Measurements from ENCODE around the gene PCDH1. TPM values are rescaled to one million over a fixed set of nuclear protein-coding genes. Genes with fewer than 3 reads are reported as not detected.

The PCDH1 gene
- total RNA-seq, 1 experiment from 2014 or later = 127 TPM

GRCh38 chr5:141850786-141851185, 27.4 kb downstream of the PCDH1 start:
- Mint-ChIP-seq H3K27ac (peak overlapping the region; percentile 77 to 99 (median 97)), H3K4me3 (peak overlapping the region; percentile 56 to 75), H3K36me3 (ENCODE audit: insufficient read depth in 1 of 3, low read depth in 3 of 3) (peaks cover 19 to 34% (median 31%) of the 10 kb centered on the region in 3 experiments; a peak in 6 of 7 replicates), H3K9me3 (no peaks in the 10 kb centered on the region; a peak in 1 of 5 replicates), H3K4me1 (peaks cover 58 to 69% of the 10 kb centered on the region in 2 experiments), H3K27me3 (ENCODE audit: low read depth) (no peaks in the 10 kb centered on the region)
- Histone ChIP-seq H2BK12ac (ENCODE audit: insufficient read length, low read depth, low read length) (peak overlapping the region; percentile 80), H3K79me1 (ENCODE audit: insufficient read depth, low read depth, low read length, poor library complexity, severe bottlenecking) (no peaks in the 10 kb centered on the region), H3K27me3 (ENCODE audit: insufficient read depth, low read length) (no peaks in the 10 kb centered on the region), H3K14ac (ENCODE audit: insufficient read depth, low read length) (0 out of 2 replicates have a peak overlapping the region, but pooled peaks have one; percentile 50), H3T11ph (ENCODE audit: low read length) (no peak overlapping the region), H3K56ac (ENCODE audit: insufficient read length, low read depth, low read length) (no peak overlapping the region), H2AK5ac (ENCODE audit: insufficient read length, low read length) (no peak overlapping the region), H3K23ac (ENCODE audit: insufficient read length, low read depth, low read length) (no peak overlapping the region), H3K27ac (ENCODE audit: insufficient read length, low read depth, low read length) (peak overlapping the region; percentile 53), H3K4ac (ENCODE audit: low read depth, low read length) (peak overlapping the region; percentile 28; the same call in 1 of the 2 replicates), H3K9me3 (ENCODE audit: control insufficient read depth, low read depth, low read length) (no peaks in the 10 kb centered on the region), H2BK120ac (ENCODE audit: low read depth, low read length, poor library complexity, severe bottlenecking) (no peak overlapping the region), H3K9ac (ENCODE audit: extremely low read depth, insufficient read length, low read length) (no peak overlapping the region), H3K23me2 (ENCODE audit: insufficient read length, low read depth, low read length, poor library complexity, severe bottlenecking) (peaks cover 12% of the 10 kb centered on the region), H2BK5ac (ENCODE audit: insufficient read length, low read length) (no peak overlapping the region), H4K20me1 (ENCODE audit: control insufficient read depth, insufficient read depth, insufficient read length) (no peaks in the 10 kb centered on the region), H2BK20ac (ENCODE audit: low read depth, low read length, poor library complexity, severe bottlenecking) (no peak overlapping the region), H3K79me2 (ENCODE audit: insufficient read depth, low read length) (no peaks in the 10 kb centered on the region), H2AFZ (ENCODE audit: low read length) (no peak overlapping the region), H3K4me1 (ENCODE audit: insufficient read depth, low read length) (peaks cover 18% of the 10 kb centered on the region), H3K4me2 (ENCODE audit: insufficient read depth, insufficient read length, low read length) (peak overlapping the region; percentile 39), H4K91ac (ENCODE audit: insufficient read length, low read depth, low read length) (peak overlapping the region; percentile 70), H4K8ac (replicated peaks; ENCODE audit: insufficient read length, low read depth, low read length) (no peak overlapping the region), H3K18ac (ENCODE audit: insufficient read length, low read depth, low read length) (no peak overlapping the region), H2BK15ac (ENCODE audit: low read depth, low read length) (no peak overlapping the region), H4K5ac (ENCODE audit: insufficient read length, low read depth, low read length) (no peak overlapping the region)
- WGBS (ENCODE audit: extremely low coverage, insufficient read length, low lambda C conversion rate) = no CpG with 5 or more reads among the region's 10 CpGs
- TF ChIP-seq CTCF (conservative IDR thresholded peaks at IDR 0.05) = no peak
- peak; percentile 54 for DNase-seq

Measured in H9 (cell line).